Keratinocyte (primary cell): ENCODE results near the gene SFMBT2. TPM values are rescaled to one million over a fixed set of nuclear protein-coding genes. Genes with fewer than 3 reads are reported as not detected.

Experiments used
- DNase-seq: peaks from one replicate; pipeline ENCODE4 v3.0.0-alpha.2; 2011; ENCODE audit warnings: low read depth, missing footprints, low spot score
- FAIRE-seq: peaks from 2 replicates; lab custom pipeline; 2011; peaks lifted over from hg19 to GRCh38; lab: Jason Lieb, UNC
- H2AFZ ChIP-seq: 2 replicates; pipeline ENCODE4 v1.6.0; 2012; ENCODE audit warnings: low read length, control low read depth, inconsistent platforms; ENCODE audit not compliant: control insufficient read depth
- H3K27ac ChIP-seq: 2 replicates; pipeline ENCODE4 v1.5.1; 2011; ENCODE audit warnings: low read length; ENCODE audit not compliant: control insufficient read depth, insufficient read depth
- H3K27me3 ChIP-seq: 3 replicates; pipeline ENCODE4 v1.6.0; 2011; ENCODE audit warnings: low read length; ENCODE audit not compliant: control insufficient read depth, insufficient read depth; ENCODE audit errors: extremely low read depth
- H3K36me3 ChIP-seq, 2 experiments: 2 replicates in 1 of 2; 3 replicates in 1 of 2; pipeline ENCODE4 v1.5.1; 2011; ENCODE audit warnings: low read length in 2 of 2, mild to moderate bottlenecking in 1 of 2; ENCODE audit not compliant: control insufficient read depth in 2 of 2, insufficient read depth in 2 of 2; ENCODE audit errors: extremely low read depth in 1 of 2
- H3K4me1 ChIP-seq: 3 replicates; pipeline ENCODE4 v1.5.1; 2011; ENCODE audit warnings: low read length; ENCODE audit not compliant: control insufficient read depth, insufficient read depth; ENCODE audit errors: extremely low read depth
- H3K4me2 ChIP-seq: 3 replicates; pipeline ENCODE4 v1.6.0; 2011; ENCODE audit warnings: low read depth, low read length; ENCODE audit not compliant: control insufficient read depth, insufficient read depth; ENCODE audit errors: extremely low read depth
- H3K4me3 ChIP-seq, 3 experiments: fragments of 200-600 bp in 1 of 3; sonication (generic) in 1 of 3; 2 replicates in 2 of 3; 3 replicates in 1 of 3; pipeline ENCODE4 v1.5.1; 2011 to 2016; ENCODE audit warnings: low read length in 3 of 3, mild to moderate bottlenecking in 3 of 3, control low read depth in 2 of 3, inconsistent platforms in 1 of 3, low read depth in 1 of 3, mixed read lengths in 1 of 3, mixed run types in 1 of 3, moderate library complexity in 1 of 3; ENCODE audit not compliant: control insufficient read depth in 2 of 3, insufficient read depth in 2 of 3; ENCODE audit errors: extremely low read depth in 1 of 3
- H3K79me2 ChIP-seq: 2 replicates; pipeline ENCODE4 v1.6.0; 2012; ENCODE audit warnings: low read length; ENCODE audit not compliant: control insufficient read depth, insufficient read depth
- H3K9ac ChIP-seq: 3 replicates; pipeline ENCODE4 v1.6.0; 2011; ENCODE audit warnings: low read length; ENCODE audit not compliant: control insufficient read depth, insufficient read depth; ENCODE audit errors: extremely low read depth
- H3K9me1 ChIP-seq: 3 replicates; pipeline ENCODE4 v1.6.0; 2011; ENCODE audit warnings: low read length; ENCODE audit not compliant: control insufficient read depth, insufficient read depth; ENCODE audit errors: extremely low read depth
- H3K9me3 ChIP-seq: 2 replicates; pipeline ENCODE4 v1.5.1; 2012; ENCODE audit warnings: low read depth, low read length; ENCODE audit not compliant: control insufficient read depth
- H4K20me1 ChIP-seq: 3 replicates; pipeline ENCODE4 v1.6.0; 2011; ENCODE audit warnings: low read length; ENCODE audit not compliant: control insufficient read depth, insufficient read depth; ENCODE audit errors: extremely low read depth
- EZH2 ChIP-seq: IDR thresholded peaks from one replicate; pipeline ENCODE4 v1.6.1; 2012; ENCODE audit warnings: inconsistent platforms, mild to moderate bottlenecking, low read length, moderate library complexity
- dilution Hi-C: fragments of 300-500 bp; cut with MboI; formaldehyde crosslinking; loops from one replicate; pipeline ENCODE4 v1.7.0; 2020; ENCODE audit warnings: low sequenced_read_pairs; ENCODE audit not compliant: extremely low pct_ligation_motif_present
- polyA plus RNA-seq, 5 experiments: library from polyadenylated mRNA; depleted of rRNA in 3 of 5; stranded (reverse) in 3 of 5; stranded (forward) in 1 of 5; unstranded in 1 of 5; fragments of >200 nt; gene quantifications; 1 replicate in 1 of 5; 2 replicates in 3 of 5; 3 replicates in 1 of 5; pipeline versions ENCODE4 v1.2.1 to v1.2.3, GENCODE V29; 2011 to 2012; ENCODE audit warnings: missing spikeins in 2 of 5, low read depth in 1 of 5, low replicate concordance in 1 of 5
- TF ChIP-seq, protein P1 (sequence below), 3 experiments: IDR thresholded peaks in 1 of 3; conservative IDR thresholded peaks in 1 of 3; optimal IDR thresholded peaks in 1 of 3; 2 replicates in 2 of 3; 3 replicates in 1 of 3; pipeline versions ENCODE3 to v1.5.1; 2011; ENCODE audit warnings: low read length in 3 of 3, mild to moderate bottlenecking in 3 of 3, moderate library complexity in 2 of 3, control low read depth in 1 of 3, inconsistent platforms in 1 of 3; ENCODE audit not compliant: insufficient read depth in 2 of 3; ENCODE audit errors: extremely low read depth in 1 of 3

Gene SFMBT2
- polyA plus RNA-seq, 1 donor (not counting 4 experiments of a cell fraction or from before 2014, with no cell fraction given) = 0.71 TPM

DNA sequence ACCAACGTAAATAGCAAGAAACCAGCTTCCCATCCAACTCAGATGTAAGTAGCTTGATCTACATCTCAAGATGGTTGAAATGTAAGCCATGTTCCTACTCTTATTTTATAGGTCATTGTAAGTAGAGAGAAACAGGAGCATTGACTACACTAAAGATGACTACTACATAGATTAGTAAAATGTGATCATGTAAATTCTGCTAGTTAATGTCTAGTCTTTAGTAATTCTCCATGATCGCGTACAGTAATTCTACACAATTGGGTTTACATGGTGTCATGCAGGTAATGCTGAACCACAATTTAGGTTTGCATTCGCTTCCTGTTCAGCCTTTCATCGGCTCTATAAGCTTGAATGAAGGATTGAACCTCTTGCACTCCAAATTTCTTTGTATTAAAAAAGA, 14.9 kb upstream of the SFMBT2 start:
- Histone ChIP-seq H3K9ac (no peak overlapping the region), H2AFZ (no peak overlapping the region), H3K9me1 (no peaks in the 10 kb centered on the region), H4K20me1 (no peaks in the 10 kb centered on the region), H3K36me3 (no peaks in the 10 kb centered on the region), H3K4me2 (no peak overlapping the region), H3K27ac (no peak overlapping the region), H3K9me3 (no peaks in the 10 kb centered on the region), H3K79me2 (no peaks in the 10 kb centered on the region), H3K4me1 (no peaks in the 10 kb centered on the region), H3K4me3 (no peak overlapping the region), H3K27me3 (peaks cover 3% of the 10 kb centered on the region)
- dilution Hi-C loops = no loop called here
- DNase-seq (no peak), FAIRE-seq (no peak)
- TF ChIP-seq, protein P1, sequence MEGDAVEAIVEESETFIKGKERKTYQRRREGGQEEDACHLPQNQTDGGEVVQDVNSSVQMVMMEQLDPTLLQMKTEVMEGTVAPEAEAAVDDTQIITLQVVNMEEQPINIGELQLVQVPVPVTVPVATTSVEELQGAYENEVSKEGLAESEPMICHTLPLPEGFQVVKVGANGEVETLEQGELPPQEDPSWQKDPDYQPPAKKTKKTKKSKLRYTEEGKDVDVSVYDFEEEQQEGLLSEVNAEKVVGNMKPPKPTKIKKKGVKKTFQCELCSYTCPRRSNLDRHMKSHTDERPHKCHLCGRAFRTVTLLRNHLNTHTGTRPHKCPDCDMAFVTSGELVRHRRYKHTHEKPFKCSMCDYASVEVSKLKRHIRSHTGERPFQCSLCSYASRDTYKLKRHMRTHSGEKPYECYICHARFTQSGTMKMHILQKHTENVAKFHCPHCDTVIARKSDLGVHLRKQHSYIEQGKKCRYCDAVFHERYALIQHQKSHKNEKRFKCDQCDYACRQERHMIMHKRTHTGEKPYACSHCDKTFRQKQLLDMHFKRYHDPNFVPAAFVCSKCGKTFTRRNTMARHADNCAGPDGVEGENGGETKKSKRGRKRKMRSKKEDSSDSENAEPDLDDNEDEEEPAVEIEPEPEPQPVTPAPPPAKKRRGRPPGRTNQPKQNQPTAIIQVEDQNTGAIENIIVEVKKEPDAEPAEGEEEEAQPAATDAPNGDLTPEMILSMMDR (optimal IDR thresholded peaks at IDR 0.05 in 1 of 3, IDR thresholded peaks at IDR 0.05 in 1 of 3, conservative IDR thresholded peaks at IDR 0.05 in 1 of 3; ENCODE audit: extremely low read depth in 1 of 3, insufficient read depth in 2 of 3, low read length in 3 of 3) = no peak
- no peak for TF ChIP-seq EZH2

DNA sequence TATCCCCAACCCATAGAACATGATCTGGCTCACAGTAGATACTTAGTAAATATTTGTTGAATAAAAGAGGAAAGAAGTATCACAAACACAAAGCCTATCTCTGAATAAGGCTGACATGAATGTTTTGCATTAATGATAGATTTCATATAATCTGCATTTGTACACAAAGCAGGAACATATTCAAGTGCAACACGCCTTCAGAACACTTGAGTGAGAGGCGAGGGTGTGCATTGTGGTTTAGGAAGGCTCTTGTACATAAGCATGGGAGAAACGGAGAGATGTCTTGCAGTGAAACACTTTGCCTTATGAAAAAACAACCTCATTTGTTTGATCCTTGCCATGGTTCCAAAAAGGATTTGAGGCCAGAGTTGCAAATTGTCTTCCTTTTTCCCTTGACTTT, 14.1 kb upstream of the SFMBT2 start:
- Histone ChIP-seq H3K27me3 (peaks cover 3% of the 10 kb centered on the region), H3K4me1 (no peaks in the 10 kb centered on the region), H2AFZ (no peak overlapping the region), H4K20me1 (no peaks in the 10 kb centered on the region), H3K27ac (no peak overlapping the region), H3K79me2 (no peaks in the 10 kb centered on the region), H3K4me3 (no peak overlapping the region), H3K9ac (no peak overlapping the region), H3K36me3 (no peaks in the 10 kb centered on the region), H3K9me1 (no peaks in the 10 kb centered on the region), H3K9me3 (no peaks in the 10 kb centered on the region), H3K4me2 (no peak overlapping the region)
- TF ChIP-seq EZH2 = no peak
- TF ChIP-seq, protein P1 (optimal IDR thresholded peaks at IDR 0.05 in 1 of 3, IDR thresholded peaks at IDR 0.05 in 1 of 3, conservative IDR thresholded peaks at IDR 0.05 in 1 of 3; ENCODE audit: extremely low read depth in 1 of 3, insufficient read depth in 2 of 3, low read length in 3 of 3) = no peak
- FAIRE-seq = no peak
- dilution Hi-C loops = no loop called here
- no peak for DNase-seq
